ENCODE data around the gene C6.

GRCh38 chr5:41143131-41143901, 70.0 kb downstream of the C6 start:
- TF ChIP-seq, protein P1, sequence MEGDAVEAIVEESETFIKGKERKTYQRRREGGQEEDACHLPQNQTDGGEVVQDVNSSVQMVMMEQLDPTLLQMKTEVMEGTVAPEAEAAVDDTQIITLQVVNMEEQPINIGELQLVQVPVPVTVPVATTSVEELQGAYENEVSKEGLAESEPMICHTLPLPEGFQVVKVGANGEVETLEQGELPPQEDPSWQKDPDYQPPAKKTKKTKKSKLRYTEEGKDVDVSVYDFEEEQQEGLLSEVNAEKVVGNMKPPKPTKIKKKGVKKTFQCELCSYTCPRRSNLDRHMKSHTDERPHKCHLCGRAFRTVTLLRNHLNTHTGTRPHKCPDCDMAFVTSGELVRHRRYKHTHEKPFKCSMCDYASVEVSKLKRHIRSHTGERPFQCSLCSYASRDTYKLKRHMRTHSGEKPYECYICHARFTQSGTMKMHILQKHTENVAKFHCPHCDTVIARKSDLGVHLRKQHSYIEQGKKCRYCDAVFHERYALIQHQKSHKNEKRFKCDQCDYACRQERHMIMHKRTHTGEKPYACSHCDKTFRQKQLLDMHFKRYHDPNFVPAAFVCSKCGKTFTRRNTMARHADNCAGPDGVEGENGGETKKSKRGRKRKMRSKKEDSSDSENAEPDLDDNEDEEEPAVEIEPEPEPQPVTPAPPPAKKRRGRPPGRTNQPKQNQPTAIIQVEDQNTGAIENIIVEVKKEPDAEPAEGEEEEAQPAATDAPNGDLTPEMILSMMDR (IDR thresholded peaks at IDR 0.05) = peak in 1 of 12 donors; percentile 18
- TF ChIP-seq POLR2A (IDR thresholded peaks at IDR 0.05) = no peak

Measured in heart left ventricle (tissue), 13 donors.